Mammary epithelial cell (primary cell): ENCODE data around the gene CNIH4.

Experiments
- CTCF ChIP-seq, 2 donors: IDR thresholded peaks in 1 of 2; conservative IDR thresholded peaks in 1 of 2; 2 replicates each; pipeline ENCODE4 v1.5.1; 2011 to 2012; ENCODE audit warnings: inconsistent platforms in 2 of 2, low read length in 2 of 2, mild to moderate bottlenecking in 2 of 2, control low read depth in 1 of 2, low read depth in 1 of 2; ENCODE audit not compliant: insufficient read depth in 1 of 2; ENCODE audit errors: extremely low read depth in 1 of 2
- EZH2 ChIP-seq: IDR thresholded peaks from 2 replicates; pipeline ENCODE4 v1.6.1; 2012; ENCODE audit warnings: low read length, inconsistent platforms, borderline replicate concordance

GRCh38 chr1:224338150-224338838, 18.4 kb upstream of the CNIH4 start:
- TF ChIP-seq CTCF (conservative IDR thresholded peaks at IDR 0.05 in 1 of 2, IDR thresholded peaks at IDR 0.05 in 1 of 2; ENCODE audit: extremely low read depth in 1 of 2, insufficient read depth in 1 of 2, low read depth in 1 of 2, low read length in 2 of 2) (no peak), EZH2 (no peak)
